GM18519 (cell line): ENCODE data around the gene TESMIN.

Source experiments
- ATAC-seq: cut with Tn5 transposase; IDR thresholded peaks from one replicate; pipeline ENCODE4 v1.9.1; 2021; ENCODE audit warnings: mild to moderate bottlenecking, moderate library complexity; ENCODE audit not compliant: unreplicated experiment, low FRiP score

The TESMIN gene

GRCh38 chr11:68715456-68716122 is 35.7 kb downstream of the TESMIN start:
- ATAC-seq, result no peak

- no peak for ATAC-seq
These were observed 37.1 kb downstream of the TESMIN start for GRCh38 chr11:68714060-68714856.

GRCh38 chr11:68711114-68711513 is 40.2 kb downstream of the TESMIN start:
- no peak for ATAC-seq

GRCh38 chr11:68710409-68710808 is 40.9 kb downstream of the TESMIN start:
- ATAC-seq, result no peak

- ATAC-seq, result no peak
These were observed 42.3 kb downstream of the TESMIN start for GRCh38 chr11:68709062-68709461.

- ATAC-seq, result no peak
These were observed 43.8 kb downstream of the TESMIN start for GRCh38 chr11:68707527-68707926.

- no peak for ATAC-seq
These were observed 46.4 kb downstream of the TESMIN start for GRCh38 chr11:68704887-68705286.

GRCh38 chr11:68698993-68699392 is 52.3 kb downstream of the TESMIN start:
- ATAC-seq, result no peak

GRCh38 chr11:68695531-68695930 is 55.8 kb downstream of the TESMIN start:
- no peak for ATAC-seq

GRCh38 chr11:68694431-68695297 is 56.7 kb downstream of the TESMIN start:
- no peak for ATAC-seq

GRCh38 chr11:68693484-68693882 is 57.8 kb downstream of the TESMIN start:
- no peak for ATAC-seq

GRCh38 chr11:68692871-68693483 is 58.3 kb downstream of the TESMIN start:
- ATAC-seq, result no peak

GRCh38 chr11:68692115-68692514 is 59.2 kb downstream of the TESMIN start:
- no peak for ATAC-seq

GRCh38 chr11:68691402-68691784 is 59.9 kb downstream of the TESMIN start:
- no peak for ATAC-seq

- no peak for ATAC-seq
These were observed 60.5 kb downstream of the TESMIN start for GRCh38 chr11:68690671-68691401.

GRCh38 chr11:68689737-68690625 is 61.3 kb downstream of the TESMIN start:
- no peak for ATAC-seq

GRCh38 chr11:68688881-68689280 is 62.4 kb downstream of the TESMIN start:
- no peak for ATAC-seq

- ATAC-seq, result no peak
These were observed 63.3 kb downstream of the TESMIN start for GRCh38 chr11:68687986-68688385.

- no peak for ATAC-seq
These were observed 64.0 kb downstream of the TESMIN start for GRCh38 chr11:68687311-68687710.
